Measurements from ENCODE around the gene RPS6KB2. TPM values are rescaled to one million over a fixed set of nuclear protein-coding genes. Genes with fewer than 3 reads are reported as not detected.

Gene RPS6KB2
- total and polyA plus RNA-seq, 9 of the 15 experiments (the other 6 are each of a cell fraction or from before 2014, with no cell fraction given): 0.42 to 122 (median 82.6) TPM

DNA sequence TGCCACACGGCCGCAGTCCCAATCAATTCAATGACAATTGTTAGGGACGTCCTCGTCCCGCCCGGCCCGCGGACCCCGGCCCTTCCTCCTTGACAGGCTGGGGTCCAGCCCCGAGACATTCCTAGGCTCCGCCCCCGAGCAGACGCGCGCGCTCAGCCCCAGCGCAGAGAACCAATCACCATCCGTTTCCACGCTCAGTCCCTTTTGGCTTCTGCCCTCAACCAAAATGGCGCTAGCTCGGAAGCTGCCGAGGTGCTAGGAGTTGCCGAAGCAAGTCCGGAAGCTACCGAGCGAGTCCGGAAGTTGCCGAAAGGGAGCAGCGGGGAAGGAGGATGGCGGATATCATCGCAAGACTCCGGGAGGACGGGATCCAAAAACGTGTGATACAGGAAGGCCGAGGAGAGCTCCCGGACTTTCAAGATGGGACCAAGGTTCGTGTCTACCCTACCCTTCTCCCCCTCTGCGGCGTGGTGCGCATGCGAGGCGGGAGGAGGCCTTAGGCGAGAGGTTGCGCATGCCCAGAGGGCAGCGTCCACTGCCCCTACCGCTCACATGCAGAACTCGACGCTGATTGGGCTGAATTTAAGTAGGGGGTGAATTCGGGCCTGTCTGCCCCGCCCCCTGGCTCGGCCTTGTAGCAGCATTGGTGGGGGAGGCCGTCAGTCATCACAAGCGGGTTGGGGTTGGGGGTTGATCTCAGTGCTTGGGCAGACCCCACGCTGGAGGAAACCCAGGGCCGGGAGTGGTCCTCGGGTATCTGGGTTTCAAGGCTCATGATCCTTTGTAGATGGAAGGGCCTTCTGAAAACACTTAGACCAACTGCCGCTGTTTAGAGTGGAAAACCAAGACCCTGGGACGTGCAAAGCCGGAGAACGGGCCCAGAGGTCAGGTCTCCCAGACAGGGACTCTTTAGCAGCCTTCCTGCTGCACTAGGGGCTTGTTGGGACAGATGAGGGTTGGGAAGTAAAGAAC, 54.8 kb downstream of the RPS6KB2 start, which contains the start of gene AIP (continued):
- TF ChIP-seq, protein P1, sequence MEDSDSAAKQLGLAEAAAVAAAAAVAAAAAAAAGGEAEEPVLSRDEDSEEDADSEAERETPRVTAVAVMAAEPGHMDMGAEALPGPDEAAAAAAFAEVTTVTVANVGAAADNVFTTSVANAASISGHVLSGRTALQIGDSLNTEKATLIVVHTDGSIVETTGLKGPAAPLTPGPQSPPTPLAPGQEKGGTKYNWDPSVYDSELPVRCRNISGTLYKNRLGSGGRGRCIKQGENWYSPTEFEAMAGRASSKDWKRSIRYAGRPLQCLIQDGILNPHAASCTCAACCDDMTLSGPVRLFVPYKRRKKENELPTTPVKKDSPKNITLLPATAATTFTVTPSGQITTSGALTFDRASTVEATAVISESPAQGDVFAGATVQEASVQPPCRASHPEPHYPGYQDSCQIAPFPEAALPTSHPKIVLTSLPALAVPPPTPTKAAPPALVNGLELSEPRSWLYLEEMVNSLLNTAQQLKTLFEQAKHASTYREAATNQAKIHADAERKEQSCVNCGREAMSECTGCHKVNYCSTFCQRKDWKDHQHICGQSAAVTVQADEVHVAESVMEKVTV (CRISPR knock-in tag; IDR thresholded peaks at IDR 0.05): peak; percentile 100
- TF ChIP-seq, protein P2, sequence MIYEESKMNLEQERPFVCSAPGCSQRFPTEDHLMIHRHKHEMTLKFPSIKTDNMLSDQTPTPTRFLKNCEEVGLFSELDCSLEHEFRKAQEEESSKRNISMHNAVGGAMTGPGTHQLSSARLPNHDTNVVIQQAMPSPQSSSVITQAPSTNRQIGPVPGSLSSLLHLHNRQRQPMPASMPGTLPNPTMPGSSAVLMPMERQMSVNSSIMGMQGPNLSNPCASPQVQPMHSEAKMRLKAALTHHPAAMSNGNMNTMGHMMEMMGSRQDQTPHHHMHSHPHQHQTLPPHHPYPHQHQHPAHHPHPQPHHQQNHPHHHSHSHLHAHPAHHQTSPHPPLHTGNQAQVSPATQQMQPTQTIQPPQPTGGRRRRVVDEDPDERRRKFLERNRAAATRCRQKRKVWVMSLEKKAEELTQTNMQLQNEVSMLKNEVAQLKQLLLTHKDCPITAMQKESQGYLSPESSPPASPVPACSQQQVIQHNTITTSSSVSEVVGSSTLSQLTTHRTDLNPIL (CRISPR knock-in tag; IDR thresholded peaks at IDR 0.05): no peak
- 0 out of 2 replicates have a peak, but pooled peaks have one; percentile 22 for TF ChIP-seq ATF1 (CRISPR knock-in tag; IDR thresholded peaks at IDR 0.05)
- peak; percentile 87 for TF ChIP-seq ATF1 (tag; IDR thresholded peaks at IDR 0.05)
- no peak for TF ChIP-seq SMC3 (conservative IDR thresholded peaks at IDR 0.05; ENCODE audit: insufficient read depth, low read depth, low read length)
- peak; percentile 97 for TF ChIP-seq ZNF232 (CRISPR knock-in tag; IDR thresholded peaks at IDR 0.05)
- TF ChIP-seq, protein P3, sequence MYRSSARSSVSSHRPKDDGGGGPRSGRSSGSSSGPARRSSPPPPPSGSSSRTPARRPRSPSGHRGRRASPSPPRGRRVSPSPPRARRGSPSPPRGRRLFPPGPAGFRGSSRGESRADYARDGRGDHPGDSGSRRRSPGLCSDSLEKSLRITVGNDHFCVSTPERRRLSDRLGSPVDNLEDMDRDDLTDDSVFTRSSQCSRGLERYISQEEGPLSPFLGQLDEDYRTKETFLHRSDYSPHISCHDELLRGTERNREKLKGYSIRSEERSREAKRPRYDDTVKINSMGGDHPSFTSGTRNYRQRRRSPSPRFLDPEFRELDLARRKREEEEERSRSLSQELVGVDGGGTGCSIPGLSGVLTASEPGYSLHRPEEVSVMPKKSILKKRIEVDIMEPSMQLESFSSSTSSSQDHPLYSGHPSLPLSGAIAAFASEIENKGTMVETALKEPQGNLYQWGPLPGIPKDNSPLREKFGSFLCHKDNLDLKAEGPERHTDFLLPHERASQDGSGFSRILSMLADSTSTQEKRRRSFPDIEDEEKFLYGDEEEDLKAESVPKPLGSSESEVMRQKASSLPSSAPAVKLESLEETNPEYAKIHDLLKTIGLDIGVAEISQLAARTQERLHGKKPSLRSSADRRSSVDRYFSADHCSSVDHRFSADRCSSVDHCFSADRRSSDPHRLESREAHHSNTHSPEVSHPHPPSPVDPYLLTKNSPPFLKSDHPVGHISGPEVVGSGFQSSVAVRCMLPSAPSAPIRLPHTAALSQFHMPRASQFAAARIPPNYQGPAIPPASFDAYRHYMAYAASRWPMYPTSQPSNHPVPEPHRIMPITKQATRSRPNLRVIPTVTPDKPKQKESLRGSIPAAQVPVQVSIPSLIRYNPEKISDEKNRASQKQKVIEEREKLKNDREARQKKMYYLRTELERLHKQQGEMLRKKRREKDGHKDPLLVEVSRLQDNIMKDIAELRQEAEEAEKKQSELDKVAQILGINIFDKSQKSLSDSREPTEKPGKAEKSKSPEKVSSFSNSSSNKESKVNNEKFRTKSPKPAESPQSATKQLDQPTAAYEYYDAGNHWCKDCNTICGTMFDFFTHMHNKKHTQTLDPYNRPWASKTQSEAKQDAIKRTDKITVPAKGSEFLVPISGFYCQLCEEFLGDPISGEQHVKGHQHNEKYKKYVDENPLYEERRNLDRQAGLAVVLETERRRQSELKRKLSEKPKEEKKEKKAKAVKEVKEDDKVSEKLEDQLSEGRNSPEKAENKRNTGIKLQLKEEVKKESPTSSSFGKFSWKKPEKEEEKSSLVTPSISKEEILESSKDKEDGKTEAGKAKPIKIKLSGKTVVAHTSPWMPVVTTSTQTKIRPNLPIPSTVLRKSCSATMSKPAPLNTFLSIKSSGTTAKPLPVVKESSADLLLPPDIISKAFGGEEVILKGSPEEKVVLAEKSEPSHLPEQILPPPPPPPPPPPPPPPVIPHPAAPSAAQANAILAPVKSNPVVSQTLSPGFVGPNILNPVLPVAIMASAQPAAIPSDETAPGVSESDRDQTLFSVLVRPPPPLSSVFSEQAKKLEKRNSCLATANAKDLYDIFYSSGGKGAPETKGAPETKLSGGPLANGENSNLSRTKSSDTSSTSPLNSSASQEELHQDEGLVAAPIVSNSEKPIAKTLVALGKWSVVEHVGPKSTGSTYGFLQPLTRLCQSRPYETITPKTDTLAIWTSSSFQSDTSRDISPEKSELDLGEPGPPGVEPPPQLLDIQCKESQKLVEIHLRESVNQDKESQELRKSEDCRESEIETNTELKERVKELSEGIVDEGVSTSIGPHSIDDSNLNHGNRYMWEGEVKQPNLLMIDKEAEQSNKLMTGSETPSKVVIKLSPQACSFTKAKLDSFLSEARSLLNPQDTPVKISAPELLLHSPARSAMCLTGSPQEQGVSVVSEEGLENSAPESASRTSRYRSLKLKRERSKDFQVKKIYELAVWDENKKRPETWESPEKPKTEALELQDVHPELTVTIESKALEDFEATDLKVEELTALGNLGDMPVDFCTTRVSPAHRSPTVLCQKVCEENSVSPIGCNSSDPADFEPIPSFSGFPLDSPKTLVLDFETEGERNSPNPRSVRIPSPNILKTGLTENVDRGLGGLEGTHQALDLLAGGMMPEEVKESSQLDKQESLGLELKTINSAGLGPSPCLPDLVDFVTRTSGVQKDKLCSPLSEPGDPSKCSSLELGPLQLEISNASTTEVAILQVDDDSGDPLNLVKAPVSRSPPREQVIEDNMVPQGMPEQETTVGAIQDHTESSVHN (IDR thresholded peaks at IDR 0.05; ENCODE audit: borderline replicate concordance in 1 of 2, low read depth in 1 of 2): no peak
- no peak for TF ChIP-seq ZFP36 (IDR thresholded peaks at IDR 0.05; ENCODE audit: low read depth, low read length, partially characterized antibody)
- TF ChIP-seq, protein P4, sequence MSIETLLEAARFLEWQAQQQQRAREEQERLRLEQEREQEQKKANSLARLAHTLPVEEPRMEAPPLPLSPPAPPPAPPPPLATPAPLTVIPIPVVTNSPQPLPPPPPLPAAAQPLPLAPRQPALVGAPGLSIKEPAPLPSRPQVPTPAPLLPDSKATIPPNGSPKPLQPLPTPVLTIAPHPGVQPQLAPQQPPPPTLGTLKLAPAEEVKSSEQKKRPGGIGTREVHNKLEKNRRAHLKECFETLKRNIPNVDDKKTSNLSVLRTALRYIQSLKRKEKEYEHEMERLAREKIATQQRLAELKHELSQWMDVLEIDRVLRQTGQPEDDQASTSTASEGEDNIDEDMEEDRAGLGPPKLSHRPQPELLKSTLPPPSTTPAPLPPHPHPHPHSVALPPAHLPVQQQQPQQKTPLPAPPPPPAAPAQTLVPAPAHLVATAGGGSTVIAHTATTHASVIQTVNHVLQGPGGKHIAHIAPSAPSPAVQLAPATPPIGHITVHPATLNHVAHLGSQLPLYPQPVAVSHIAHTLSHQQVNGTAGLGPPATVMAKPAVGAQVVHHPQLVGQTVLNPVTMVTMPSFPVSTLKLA (conservative IDR thresholded peaks at IDR 0.05): peak in 1 of 2 experiments; percentile 45; a peak in 1 of 4 replicates
- no peak for TF ChIP-seq ZKSCAN1 (IDR thresholded peaks at IDR 0.05; ENCODE audit: low read depth, low read length)
- TF ChIP-seq, protein P5, sequence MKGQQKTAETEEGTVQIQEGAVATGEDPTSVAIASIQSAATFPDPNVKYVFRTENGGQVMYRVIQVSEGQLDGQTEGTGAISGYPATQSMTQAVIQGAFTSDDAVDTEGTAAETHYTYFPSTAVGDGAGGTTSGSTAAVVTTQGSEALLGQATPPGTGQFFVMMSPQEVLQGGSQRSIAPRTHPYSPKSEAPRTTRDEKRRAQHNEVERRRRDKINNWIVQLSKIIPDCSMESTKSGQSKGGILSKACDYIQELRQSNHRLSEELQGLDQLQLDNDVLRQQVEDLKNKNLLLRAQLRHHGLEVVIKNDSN (CRISPR knock-in tag; IDR thresholded peaks at IDR 0.05): peak; percentile 75

Data from K562 (cell line).